Measurements from ENCODE around the gene HMG20A. TPM values are rescaled to one million over a fixed set of nuclear protein-coding genes. Genes with fewer than 3 reads are reported as not detected.
A peak's percentile ranks its signal among the peaks of the same experiment; 100 is the strongest.

HMG20A gene
- polyA plus RNA-seq, 1 donor, result 46.5 TPM

DNA sequence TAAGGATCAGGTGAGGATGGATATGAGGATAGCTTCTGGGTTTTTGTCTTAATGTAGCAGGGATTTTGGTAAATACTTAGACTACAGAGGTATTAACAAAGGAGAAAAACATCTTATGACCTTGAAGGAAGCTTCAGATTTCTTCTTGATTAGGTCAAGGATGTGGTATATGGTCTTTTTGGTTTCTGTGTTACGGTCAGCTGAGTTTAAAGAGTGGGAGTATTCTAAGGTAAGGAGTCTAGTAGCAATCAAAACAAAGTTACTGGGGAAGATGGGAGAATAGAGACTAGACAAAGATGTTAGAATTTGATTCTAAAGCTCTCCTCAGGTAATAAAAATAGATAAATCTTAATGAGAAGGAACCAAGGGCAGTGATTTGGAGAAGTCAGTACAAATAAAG is 6.2 kb downstream of the HMG20A start:
- no peak for DNase-seq (ENCODE audit: low read depth)

DNA sequence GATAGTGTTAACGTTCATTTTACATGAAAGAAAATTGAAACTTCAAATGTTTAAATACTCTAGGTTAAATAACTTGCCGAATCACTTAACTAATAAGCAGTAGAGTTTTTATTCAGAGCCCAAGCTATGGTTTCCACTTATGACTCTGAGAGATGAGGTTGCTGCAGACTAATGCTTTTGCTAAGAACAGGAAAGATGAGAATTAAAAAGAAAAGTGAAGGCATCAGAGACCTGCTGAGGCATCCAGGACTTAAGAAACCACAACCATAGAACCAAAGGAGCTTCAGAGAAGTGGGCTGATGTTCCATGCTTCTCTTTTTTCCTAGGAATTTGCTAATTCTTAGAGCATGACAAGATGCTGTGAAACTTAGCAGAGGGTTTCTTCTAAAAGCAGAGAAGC is 9.5 kb downstream of the HMG20A start:
- no peak for DNase-seq (ENCODE audit: low read depth)

DNA sequence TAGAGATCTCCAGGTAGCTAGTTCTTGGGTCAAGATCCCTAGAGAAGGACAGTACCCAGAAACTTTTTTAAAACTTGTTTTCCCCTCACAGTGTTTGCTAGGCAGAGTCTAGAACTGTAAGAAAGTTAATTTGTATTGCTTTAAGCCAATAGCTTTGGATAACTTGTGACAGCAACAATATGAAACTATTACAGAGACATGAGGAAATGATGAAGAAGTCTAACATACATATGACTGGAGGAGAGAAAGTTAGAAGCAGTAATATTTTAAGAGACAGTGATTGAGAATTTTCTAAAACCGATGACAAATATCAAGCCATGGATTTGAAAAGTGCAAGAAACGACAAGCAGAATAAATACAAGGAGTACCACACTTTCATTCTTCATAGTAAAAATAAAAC is 10.0 kb downstream of the HMG20A start:
- no peak for DNase-seq (ENCODE audit: low read depth)

- DNase-seq (ENCODE audit: low read depth), result no peak
Observed at GRCh38 chr15:77436822-77437221, 16.1 kb downstream of the HMG20A start.

DNA sequence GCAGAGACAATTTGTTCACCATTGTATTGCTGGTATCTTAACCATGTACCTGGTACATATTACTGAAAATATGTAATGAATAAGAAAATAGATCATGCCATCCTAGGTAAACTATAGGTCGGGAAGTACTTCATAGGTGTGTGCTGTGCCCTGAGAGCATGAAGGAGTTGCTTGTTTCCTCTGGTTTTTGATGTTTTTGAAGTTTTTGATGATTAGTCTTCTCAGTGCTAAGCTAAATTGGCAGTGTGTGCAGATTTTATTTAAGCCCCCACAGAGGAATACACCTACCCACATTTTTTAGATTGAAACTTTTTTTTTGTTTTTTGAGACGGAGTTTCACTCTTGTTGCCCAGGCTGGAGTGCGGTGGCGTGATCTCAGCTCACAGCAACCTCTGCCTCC is 16.6 kb downstream of the HMG20A start:
- DNase-seq (ENCODE audit: low read depth), result no peak

DNA sequence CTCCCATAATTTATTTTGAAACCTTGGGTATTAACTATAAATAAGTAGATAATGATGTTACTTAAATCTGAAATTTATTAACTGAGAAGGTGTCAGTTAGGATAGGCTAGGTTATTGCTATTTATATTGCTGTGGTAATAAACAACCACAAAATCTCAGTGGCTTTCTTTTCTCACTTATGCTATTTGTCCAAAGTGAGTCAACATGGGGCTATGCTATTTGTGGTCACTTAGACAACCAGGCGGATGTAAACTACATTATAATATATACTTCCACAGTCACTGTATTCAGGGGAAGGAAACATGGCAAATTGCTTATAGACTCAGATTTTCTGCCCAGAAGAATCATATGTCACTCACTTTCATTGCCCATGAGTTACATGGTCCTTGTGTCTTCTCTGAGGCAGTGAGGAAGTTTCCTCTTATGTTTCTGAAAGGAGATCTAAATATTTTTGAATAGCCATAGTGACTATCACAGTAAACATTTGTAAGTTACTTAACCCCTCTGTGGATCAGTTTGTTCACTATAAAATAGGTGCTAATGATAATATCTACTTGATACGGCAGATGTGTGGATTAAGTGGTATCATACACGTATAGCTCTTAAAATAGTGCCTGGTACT is 19.8 kb downstream of the HMG20A start:
- no peak for DNase-seq (ENCODE audit: low read depth)

- no peak for DNase-seq (ENCODE audit: low read depth)
Observed at GRCh38 chr15:77446840-77447390, 26.2 kb downstream of the HMG20A start.

- no peak for DNase-seq (ENCODE audit: low read depth)
Observed at GRCh38 chr15:77454265-77454664, 33.6 kb downstream of the HMG20A start.

- no peak for DNase-seq (ENCODE audit: low read depth)
Observed at GRCh38 chr15:77454951-77455350, 34.3 kb downstream of the HMG20A start.

DNA sequence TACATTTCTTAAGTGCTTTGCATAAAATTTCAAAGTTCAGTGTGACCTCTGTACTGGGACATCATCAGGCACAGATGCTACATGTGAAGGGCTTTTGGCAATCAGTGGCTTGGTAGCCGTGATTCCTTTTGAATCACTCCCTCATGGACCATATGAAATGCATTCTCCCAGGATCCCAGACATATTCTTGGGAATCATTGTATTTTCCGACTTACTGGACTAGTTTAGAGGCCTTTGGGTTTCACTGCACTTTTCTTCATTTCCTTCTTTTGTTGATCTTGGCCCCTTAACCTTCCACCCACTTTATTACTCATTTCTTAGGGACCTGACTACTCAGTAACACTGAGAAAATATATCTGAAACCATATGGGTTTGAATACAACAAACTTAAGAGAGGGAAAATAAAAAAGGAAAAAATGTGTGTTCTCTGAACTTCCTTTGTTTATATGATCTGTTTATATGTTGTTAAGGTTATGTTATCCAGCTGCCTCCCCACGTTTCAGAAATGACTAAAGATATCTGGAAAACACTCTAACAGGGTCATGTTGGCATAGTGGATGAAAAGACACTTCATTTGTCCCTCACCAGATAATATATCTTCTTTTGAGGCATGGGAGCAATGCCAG is 35.1 kb downstream of the HMG20A start:
- DNase-seq (ENCODE audit: low read depth), result peak; percentile 40

DNA sequence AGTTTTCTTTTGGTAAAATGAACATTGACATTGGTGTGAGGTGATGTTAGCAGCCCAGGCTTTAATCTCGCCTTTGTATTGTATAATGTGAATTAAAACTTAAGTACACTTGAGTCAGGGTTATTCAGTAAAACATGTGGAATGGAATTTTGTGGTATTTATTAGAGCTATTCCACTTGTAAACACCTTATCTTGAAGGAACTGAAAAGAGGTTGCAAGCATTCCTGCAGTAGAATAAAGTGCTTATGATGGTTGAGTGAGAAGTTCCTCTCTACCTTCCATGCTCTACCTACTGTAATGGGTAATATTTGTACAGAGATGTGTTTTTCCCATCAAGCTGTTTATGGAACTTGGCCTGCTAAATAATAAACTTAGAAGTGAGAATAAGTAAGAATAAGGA is 36.1 kb downstream of the HMG20A start:
- DNase-seq (ENCODE audit: low read depth), result no peak

- no peak for DNase-seq (ENCODE audit: low read depth)
Observed at GRCh38 chr15:77457191-77457904, 36.7 kb downstream of the HMG20A start.

DNA sequence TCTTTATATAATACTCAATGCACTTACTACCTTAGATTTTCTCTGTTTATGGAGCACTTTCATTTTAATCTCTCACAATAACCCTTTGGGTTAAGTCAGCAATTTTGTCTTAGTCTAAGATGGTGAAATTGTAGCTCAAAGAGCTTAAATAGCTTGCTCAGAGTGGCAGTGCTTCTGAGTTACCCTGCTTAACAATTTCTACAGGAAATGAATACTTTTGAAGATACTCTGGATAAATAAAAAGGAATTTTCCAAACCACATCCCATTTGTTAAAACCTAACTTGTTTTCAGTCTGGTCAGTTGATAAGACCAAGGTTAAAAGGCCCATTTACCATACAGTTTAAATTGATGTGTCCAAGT is 37.2 kb downstream of the HMG20A start:
- DNase-seq (ENCODE audit: low read depth), result no peak

DNA sequence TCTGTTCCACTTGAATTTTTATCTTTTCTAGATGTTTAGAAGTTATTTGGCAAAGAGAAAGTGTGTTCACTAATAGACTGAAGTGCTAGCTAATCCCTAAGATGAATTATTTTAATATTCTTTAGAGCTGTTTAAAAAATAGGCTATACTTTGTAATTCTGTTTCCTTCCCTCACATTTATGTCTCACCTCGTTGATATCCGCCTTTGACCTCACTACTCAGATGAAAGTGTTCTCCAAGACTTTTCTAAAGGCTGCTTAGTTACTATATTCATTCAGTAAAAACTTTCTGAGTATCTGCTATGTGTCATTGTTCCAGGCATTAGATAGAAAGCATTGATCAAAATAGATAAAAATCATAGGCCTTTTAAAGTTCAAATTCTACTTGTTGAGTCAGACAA is 38.3 kb downstream of the HMG20A start:
- DNase-seq (ENCODE audit: low read depth), result no peak

- no peak for DNase-seq (ENCODE audit: low read depth)
Observed at GRCh38 chr15:77461486-77461885, 40.8 kb downstream of the HMG20A start.

GRCh38 chr15:77464129-77464865 is 43.6 kb downstream of the HMG20A start:
- no peak for DNase-seq (ENCODE audit: low read depth)

DNA sequence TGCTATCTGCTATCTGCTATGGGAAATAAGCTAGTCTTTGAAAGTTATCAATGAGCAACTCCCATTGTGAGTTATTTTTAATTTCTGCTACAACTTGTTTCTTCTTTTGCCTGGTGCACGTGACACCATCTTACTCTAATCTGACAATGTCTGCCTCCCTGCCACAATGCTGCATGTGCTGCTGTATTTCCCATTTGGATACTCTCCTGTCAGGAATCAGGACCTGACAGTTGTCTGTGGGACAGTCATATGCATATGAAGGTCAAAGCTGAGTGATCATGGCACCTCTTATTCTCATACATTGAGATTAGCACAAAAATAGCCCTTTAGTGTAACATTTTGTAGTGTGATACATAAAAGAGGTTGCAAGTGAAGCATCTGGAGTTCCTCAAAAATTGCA is 45.8 kb downstream of the HMG20A start:
- DNase-seq (ENCODE audit: low read depth), result no peak

GRCh38 chr15:77468896-77469295 is 48.2 kb downstream of the HMG20A start:
- DNase-seq (ENCODE audit: low read depth), result no peak

DNA sequence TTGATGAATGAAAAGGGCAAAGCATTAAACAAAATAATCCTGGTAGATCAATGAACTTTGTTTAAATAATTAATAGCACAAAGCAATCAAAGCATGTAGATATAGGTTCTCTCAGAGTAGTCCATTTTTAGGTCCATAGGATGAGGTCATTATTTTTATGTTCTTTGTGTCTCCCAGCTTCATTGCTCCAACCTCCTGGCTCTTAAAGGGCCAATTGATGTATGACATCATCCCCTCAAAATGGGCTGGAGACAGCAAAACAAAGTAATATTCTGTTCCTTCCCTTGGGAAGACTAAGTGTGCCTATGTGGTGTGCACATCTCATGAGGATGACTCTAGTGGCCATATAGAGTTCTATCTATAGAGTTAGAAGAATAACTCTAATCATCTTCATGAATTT is 49.5 kb downstream of the HMG20A start:
- DNase-seq (ENCODE audit: low read depth), result no peak

- no peak for DNase-seq (ENCODE audit: low read depth)
Observed at GRCh38 chr15:77473328-77473727, 52.6 kb downstream of the HMG20A start.

- DNase-seq (ENCODE audit: low read depth), result no peak
Observed at GRCh38 chr15:77474310-77474988, 53.8 kb downstream of the HMG20A start.

DNA sequence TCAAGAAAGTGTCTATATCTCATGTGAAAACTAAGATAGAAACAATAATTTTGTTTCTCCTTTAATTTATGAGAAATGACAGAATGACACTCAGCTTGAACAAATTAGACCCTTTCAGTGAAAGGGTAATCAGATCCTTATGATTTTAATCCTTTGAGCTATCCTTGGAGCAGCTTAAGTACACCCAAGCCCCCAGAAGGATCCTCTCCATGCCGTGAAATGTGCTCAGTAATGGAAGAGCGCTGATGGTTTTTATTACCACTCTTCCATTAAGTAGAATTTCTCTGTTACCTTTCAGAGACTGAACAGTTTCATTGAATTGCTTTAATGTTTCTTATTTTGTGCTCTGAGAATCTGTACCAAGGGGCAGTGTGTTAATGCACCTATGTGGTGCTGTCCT is 54.3 kb downstream of the HMG20A start:
- DNase-seq (ENCODE audit: low read depth), result no peak
